Left lung (tissue), 10 donors: ENCODE results near the gene PI4KA. TPM values are rescaled to one million over a fixed set of nuclear protein-coding genes. Genes with fewer than 3 reads are reported as not detected.
"Not testable (repeated sequence)": the region's sequence is repeated elsewhere in the genome, so short reads cannot be mapped to it uniquely, and the experiment has no call there.

ENCODE experiments used
- ATAC-seq: fragments of 200-7000 bp; cut with Tn5 transposase; one replicate; pipeline ENCODE4 v1.9.1; 2020; ENCODE audit warnings: moderate library complexity
- DNase-seq, 4 donors: peaks; one replicate each; pipeline ENCODE4 v3.0.0-alpha.2; 2013 to 2020
- H3K27ac ChIP-seq, 2 donors: fragments of 200-600 bp; sonication (generic) in 1 of 2; one replicate each; pipeline versions ENCODE4 v1.5.0 to v1.8.0; 2020 to 2021
- H3K27me3 ChIP-seq, 2 donors: fragments of 200-600 bp; sonication (generic) in 1 of 2; one replicate each; pipeline versions ENCODE4 v1.5.0 to v1.8.0; 2020 to 2021
- H3K36me3 ChIP-seq, 2 donors: fragments of 200-600 bp; sonication (generic) in 1 of 2; one replicate each; pipeline versions ENCODE4 v1.5.0 to v1.8.0; 2020 to 2021
- H3K4me1 ChIP-seq, 2 donors: fragments of 200-600 bp; one replicate each; pipeline ENCODE4 v1.8.0; 2021
- H3K4me3 ChIP-seq, 2 donors: fragments of 200-600 bp; sonication (generic) in 1 of 2; one replicate each; pipeline versions ENCODE4 v1.5.0 to v1.8.0; 2020 to 2021; ENCODE audit warnings: mild to moderate bottlenecking in 1 of 2
- H3K9me3 ChIP-seq, 2 donors: fragments of 200-600 bp; sonication (generic) in 1 of 2; one replicate each; pipeline versions ENCODE4 v1.5.0 to v1.8.0; 2020 to 2021
- CTCF ChIP-seq, 2 donors: fragments of 200-600 bp; sonication (generic) in 1 of 2; IDR thresholded peaks; one replicate each; pipeline versions ENCODE4 v1.5.0 to v1.8.0; 2021; ENCODE audit warnings: antibody characterized with exemption in 2 of 2
- intact Hi-C, 2 donors: fragments of 100-400 bp; cut with DNase I; formaldehyde crosslinking; loops; one replicate each; pipeline versions ENCODE4 v1.11.2 to v1.14.2; 2022
- polyA plus RNA-seq, 6 donors: library from polyadenylated mRNA; unstranded; fragments of 120-200 nt; gene quantifications; one replicate each; pipeline ENCODE4 v1.2.1, GENCODE V29; 2013; ENCODE audit not compliant: insufficient read length in 6 of 6
- total RNA-seq, 2 donors: library from RNA; stranded (reverse); fragmentation: NEBNext Ultra II Directional; extraction: Animal tissue kit (Norgen Biotek cat#: 25700); gene quantifications; one replicate each; pipeline ENCODE4 v1.2.1, GENCODE V29; 2021
- donor health status: DM: no; HTN: yes; CAD: no.
- donor health status: DM: no; HTN: no; CAD: no.

PI4KA gene
- total and polyA plus RNA-seq, 8 donors = 60.5 to 108 (median 70.0) TPM

DNA sequence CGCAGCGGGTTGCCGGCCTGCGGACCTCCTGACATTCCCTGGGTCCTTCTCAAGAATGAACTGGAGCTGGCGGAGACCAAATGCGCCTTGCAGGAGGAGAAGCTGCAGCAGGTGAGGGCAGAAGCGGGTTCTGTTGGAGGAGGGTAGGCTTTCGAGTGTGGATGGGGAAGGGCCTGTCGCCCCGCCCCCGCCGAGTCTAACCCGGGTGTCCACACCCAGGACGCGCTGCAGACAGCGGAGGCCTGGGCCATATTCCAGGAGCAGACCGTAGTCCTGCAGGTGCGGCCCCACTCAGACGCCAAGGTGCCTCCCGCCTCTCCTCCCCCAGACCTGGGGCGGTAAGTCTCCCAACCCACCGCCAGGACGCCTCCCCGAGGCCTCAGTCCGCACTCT, 155.2 kb downstream of the PI4KA start:
- Histone ChIP-seq H3K27me3 (peaks cover 0 to 14% of the 10 kb centered on the region in 2 donors), H3K4me1 (peaks cover 0 to 15% of the 10 kb centered on the region in 2 donors), H3K4me3 (peak overlapping the region; percentile 9 to 60), H3K36me3 (peaks cover 0 to 13% of the 10 kb centered on the region in 2 donors)
- DNase-seq (peak in 2 of 4 donors; percentile 76 to 92), ATAC-seq (peak; percentile 52)
- H3K9me3 ChIP-seq, H3K27ac ChIP-seq, intact Hi-C loops: not testable (repeated sequence)

DNA sequence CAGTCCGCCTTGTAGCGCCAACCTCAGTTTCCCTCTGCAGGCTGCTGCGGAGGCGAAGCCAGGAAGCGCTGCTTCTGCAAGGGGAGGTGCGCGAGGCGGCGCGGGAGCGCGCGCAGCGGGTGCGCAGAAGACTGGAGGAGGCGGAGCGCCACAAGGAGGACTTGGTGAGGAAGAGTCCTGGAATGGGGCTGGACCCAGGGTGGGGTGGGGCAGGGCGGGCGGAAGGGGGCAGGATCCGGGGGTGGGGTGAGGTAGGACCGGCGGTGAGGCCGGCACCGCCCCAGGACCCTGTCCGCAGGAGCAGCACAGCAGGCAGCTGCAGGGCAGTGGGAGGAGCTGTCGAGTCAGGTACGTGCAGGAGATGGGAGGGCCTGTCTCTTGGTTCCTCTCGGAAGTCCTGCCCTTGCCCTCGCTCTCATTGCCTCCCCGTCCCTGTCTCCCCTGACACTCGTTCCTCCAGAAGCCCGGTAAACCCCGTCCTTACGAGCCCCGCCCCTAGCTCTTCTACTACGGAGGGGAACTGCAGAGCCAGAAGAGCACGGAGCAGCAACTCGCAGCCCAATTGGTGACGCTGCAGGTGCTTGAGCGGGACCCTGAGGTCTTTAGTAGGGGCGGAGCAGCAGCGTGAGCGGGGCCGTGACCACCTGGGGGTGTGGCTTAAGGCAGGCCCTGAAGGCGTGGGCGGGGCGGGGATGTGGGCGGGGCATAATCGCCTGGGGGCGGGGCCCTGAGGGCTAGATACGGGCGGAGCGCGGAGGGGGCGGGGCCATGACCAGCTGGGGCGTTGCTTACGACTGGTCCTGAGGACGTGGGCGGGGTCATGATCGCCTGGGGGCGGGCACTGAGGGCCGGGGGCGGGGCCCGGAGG, 155.8 kb downstream of the PI4KA start:
- peaks cover 0 to 14% of the 10 kb centered on the region in 2 donors for H3K27me3 ChIP-seq
- intact Hi-C loops, H3K36me3 ChIP-seq, H3K9me3 ChIP-seq: not testable (repeated sequence)
- peak; percentile 91 for ATAC-seq
- peak; percentile 63 to 99 (median 94) for DNase-seq
- H3K27ac ChIP-seq = peak overlapping the region; percentile 49 to 81
- peak overlapping the region; percentile 33 to 60 for H3K4me3 ChIP-seq
- H3K4me1 ChIP-seq = peaks cover 0 to 15% of the 10 kb centered on the region in 2 donors

- Histone ChIP-seq H3K4me1 (peaks cover 0 to 15% of the 10 kb centered on the region in 2 donors), H3K27me3 (peaks cover 0 to 14% of the 10 kb centered on the region in 2 donors), H3K4me3 (peak overlapping the region; percentile 33 to 60), H3K27ac (peak overlapping the region in 1 of 2 donors; percentile 81)
- intact Hi-C loops, H3K36me3 ChIP-seq, DNase-seq, H3K9me3 ChIP-seq: not testable (repeated sequence)
- peak; percentile 9 for ATAC-seq
These were observed 156.5 kb downstream of the PI4KA start for GRCh38 chr22:20702175-20702545.

GRCh38 chr22:20701680-20702136, 156.9 kb downstream of the PI4KA start:
- peak; percentile 0 for ATAC-seq

DNA sequence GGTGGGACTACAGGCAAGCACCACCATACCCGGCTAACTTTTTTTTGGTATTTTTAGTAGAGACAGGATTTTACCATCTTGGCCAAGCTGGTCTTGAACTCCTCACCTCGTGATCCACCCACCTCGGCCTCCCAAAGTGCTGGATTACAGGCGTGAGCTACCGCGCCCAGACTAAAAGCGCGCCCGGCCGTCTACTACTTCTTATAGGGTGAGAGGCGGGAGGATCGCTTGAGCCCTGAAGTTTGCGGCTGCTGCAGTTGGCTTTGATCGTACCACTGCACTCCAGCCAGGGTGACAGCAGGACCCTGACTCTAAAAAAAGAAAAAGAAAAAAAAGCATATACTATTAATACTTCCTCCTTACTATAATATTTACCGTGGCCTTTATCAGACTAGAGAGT, 158.3 kb downstream of the PI4KA start:
- DNase-seq = not testable (repeated sequence)

More at GRCh38 chr22:20701680-20702136, 156.9 kb downstream of the PI4KA start:
- Histone ChIP-seq H3K4me1 (peaks cover 0 to 15% of the 10 kb centered on the region in 2 donors), H3K4me3 (peak overlapping the region; percentile 33 to 60), H3K27ac (peak overlapping the region in 1 of 2 donors; percentile 81), H3K27me3 (peaks cover 0 to 14% of the 10 kb centered on the region in 2 donors)
- H3K9me3 ChIP-seq, DNase-seq, intact Hi-C loops, H3K36me3 ChIP-seq: not testable (repeated sequence)

GRCh38 chr22:20699856-20700255, 158.8 kb downstream of the PI4KA start:
- H3K27ac ChIP-seq, H3K4me3 ChIP-seq, DNase-seq, H3K9me3 ChIP-seq, H3K36me3 ChIP-seq, intact Hi-C loops, ATAC-seq: not testable (repeated sequence)
- H3K27me3 ChIP-seq = peaks cover 0 to 13% of the 10 kb centered on the region in 2 donors
- peaks cover 0 to 15% of the 10 kb centered on the region in 2 donors for H3K4me1 ChIP-seq

More for the DNA sequence above, 158.3 kb downstream of the PI4KA start:
- H3K27ac ChIP-seq, H3K4me3 ChIP-seq, H3K9me3 ChIP-seq, intact Hi-C loops, ATAC-seq, H3K36me3 ChIP-seq: not testable (repeated sequence)
- Histone ChIP-seq H3K27me3 (peaks cover 0 to 14% of the 10 kb centered on the region in 2 donors), H3K4me1 (peaks cover 0 to 15% of the 10 kb centered on the region in 2 donors)

GRCh38 chr22:20697481-20698113, 161.0 kb downstream of the PI4KA start:
- H3K36me3 ChIP-seq, H3K27ac ChIP-seq, H3K9me3 ChIP-seq, H3K27me3 ChIP-seq, ATAC-seq, H3K4me3 ChIP-seq, H3K4me1 ChIP-seq, intact Hi-C loops: not testable (repeated sequence)
- peak in 3 of 4 donors; percentile 25 to 89 (median 48) for DNase-seq
- peak; percentile 21 to 62 for TF ChIP-seq CTCF (IDR thresholded peaks at IDR 0.05)

- H3K4me1 ChIP-seq, DNase-seq, H3K9me3 ChIP-seq, ATAC-seq, H3K27ac ChIP-seq, H3K27me3 ChIP-seq, H3K4me3 ChIP-seq, intact Hi-C loops, H3K36me3 ChIP-seq: not testable (repeated sequence)
These were observed 162.6 kb downstream of the PI4KA start for GRCh38 chr22:20696056-20696455.

DNA sequence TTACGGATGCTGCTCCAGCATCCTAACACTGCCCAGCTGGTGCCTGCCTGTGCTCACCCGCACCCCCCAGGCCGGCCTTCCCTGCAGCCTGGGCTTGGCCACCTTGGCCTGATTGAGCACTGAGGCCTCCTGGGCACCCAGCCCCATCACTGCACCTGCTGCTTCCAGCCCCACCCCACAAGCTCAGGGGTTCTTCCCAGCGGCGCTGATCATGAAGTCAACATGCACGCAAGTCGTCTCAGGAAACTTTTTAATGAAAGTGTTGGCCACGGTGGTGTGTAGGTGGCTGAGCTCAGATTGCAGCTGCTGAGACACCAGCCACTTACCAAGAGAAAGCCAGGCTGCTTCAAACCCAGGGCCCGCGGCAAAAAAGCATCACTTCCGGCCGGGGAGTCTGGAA, 163.4 kb downstream of the PI4KA start:
- ATAC-seq, intact Hi-C loops: not testable (repeated sequence)

DNA sequence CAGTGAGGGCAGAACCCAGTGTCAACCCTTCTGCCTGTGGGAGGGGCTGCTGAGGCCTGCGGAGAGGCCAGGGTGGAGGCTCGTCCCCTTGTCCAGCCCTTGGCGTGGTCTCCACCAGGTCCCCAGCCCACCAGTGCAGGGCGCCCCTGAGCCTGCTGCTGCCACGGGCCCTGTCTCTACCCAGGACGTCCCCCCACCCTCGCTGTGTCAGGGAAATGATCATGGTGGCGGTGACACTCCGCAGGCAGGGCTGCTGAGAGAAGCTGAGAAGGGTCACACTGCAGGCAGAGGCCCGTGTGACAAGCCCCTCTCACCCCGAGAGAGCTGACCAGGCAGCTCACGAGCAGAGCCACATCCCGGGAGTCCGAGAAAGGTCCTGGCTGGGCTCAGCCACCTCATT, 164.4 kb downstream of the PI4KA start:
- H3K27me3 ChIP-seq, intact Hi-C loops, H3K4me1 ChIP-seq, H3K4me3 ChIP-seq, H3K9me3 ChIP-seq, H3K36me3 ChIP-seq, DNase-seq, H3K27ac ChIP-seq, ATAC-seq: not testable (repeated sequence)

More for the DNA sequence above, 163.4 kb downstream of the PI4KA start:
- H3K27ac ChIP-seq, DNase-seq, H3K4me3 ChIP-seq, H3K4me1 ChIP-seq, H3K9me3 ChIP-seq, H3K27me3 ChIP-seq, H3K36me3 ChIP-seq: not testable (repeated sequence)

GRCh38 chr22:20692926-20693325, 165.7 kb downstream of the PI4KA start:
- H3K27ac ChIP-seq, intact Hi-C loops, DNase-seq, H3K9me3 ChIP-seq, ATAC-seq, H3K4me1 ChIP-seq, H3K4me3 ChIP-seq, H3K36me3 ChIP-seq, H3K27me3 ChIP-seq: not testable (repeated sequence)
